Adipocyte (in vitro differentiated cells): Measurements from ENCODE around the gene RPRD2.
"Not testable (repeated sequence)": the region's sequence is repeated elsewhere in the genome, so short reads cannot be mapped to it uniquely, and the experiment has no call there.

Source experiments
- DNase-seq: peaks from one replicate; pipeline ENCODE4 v3.0.0-alpha.2; 2015; ENCODE audit warnings: low read depth
- H3K27me3 ChIP-seq: replicated peaks from 2 replicates; pipeline ENCODE4 v1.7.0; 2013; ENCODE audit warnings: mild to moderate bottlenecking, low read length, moderate library complexity; ENCODE audit not compliant: control insufficient read depth, insufficient read depth
- H3K36me3 ChIP-seq: 2 replicates; pipeline ENCODE4 v1.7.0; 2013; ENCODE audit warnings: low read length, mild to moderate bottlenecking, moderate library complexity; ENCODE audit not compliant: control insufficient read depth, insufficient read depth, severe bottlenecking
- H3K4me1 ChIP-seq: 2 replicates; pipeline ENCODE4 v1.7.0; 2013; ENCODE audit warnings: mild to moderate bottlenecking, low read length, moderate library complexity; ENCODE audit not compliant: control insufficient read depth, insufficient read depth
- H3K4me3 ChIP-seq: 2 replicates; pipeline ENCODE4 v1.7.0; 2013; ENCODE audit warnings: mild to moderate bottlenecking, low read length, moderate library complexity
- H3K9ac ChIP-seq: 2 replicates; pipeline ENCODE4 v1.7.0; 2013; ENCODE audit warnings: mild to moderate bottlenecking, low read length, moderate library complexity
- H3K9me3 ChIP-seq: 2 replicates; pipeline ENCODE4 v1.7.0; 2013; ENCODE audit warnings: mild to moderate bottlenecking, low read length, moderate library complexity; ENCODE audit not compliant: control insufficient read depth

The RPRD2 gene

GRCh38 chr1:150363426-150364230 lies at the start of gene RPRD2:
Gene RPRD2 (plus strand): TSS chr1:150364147. CDS start chr1:150364715, 568 bp downstream.
- no peaks in the 10 kb centered on the region for H3K36me3 ChIP-seq
- peak within 1 kb of the TSS; percentile 98 for H3K9ac ChIP-seq

GRCh38 chr1:150314691-150315090 lies 49.3 kb upstream of the RPRD2 start:
- DNase-seq, H3K9ac ChIP-seq, H3K9me3 ChIP-seq, H3K36me3 ChIP-seq, H3K4me1 ChIP-seq, H3K27me3 ChIP-seq, H3K4me3 ChIP-seq: not testable (repeated sequence)

More at GRCh38 chr1:150363426-150364230, at the start of gene RPRD2:
- no peaks in the 10 kb centered on the region for H3K9me3 ChIP-seq
- peak within 1 kb of the TSS; percentile 98 for H3K4me3 ChIP-seq
- DNase-seq: peak; percentile 100
- peaks cover 21% of the 10 kb centered on the region for H3K4me1 ChIP-seq
- no peaks in the 10 kb centered on the region for H3K27me3 ChIP-seq

GRCh38 chr1:150320667-150320978 lies 43.3 kb upstream of the RPRD2 start:
- Histone ChIP-seq H3K36me3 (peaks cover 10% of the 10 kb centered on the region), H3K9me3 (no peaks in the 10 kb centered on the region), H3K4me3 (peak overlapping the region; percentile 88), H3K9ac (peak overlapping the region; percentile 95), H3K4me1 (peaks cover 7% of the 10 kb centered on the region), H3K27me3 (no peaks in the 10 kb centered on the region)
- DNase-seq: no peak

GRCh38 chr1:150321826-150322166 lies 42.2 kb upstream of the RPRD2 start:
- no peak for DNase-seq
- Histone ChIP-seq H3K27me3 (no peaks in the 10 kb centered on the region), H3K4me1 (peaks cover 7% of the 10 kb centered on the region), H3K9ac (peak overlapping the region; percentile 95), H3K9me3 (no peaks in the 10 kb centered on the region), H3K36me3 (peaks cover 22% of the 10 kb centered on the region), H3K4me3 (peak overlapping the region; percentile 88)

GRCh38 chr1:150322310-150322709 lies 41.6 kb upstream of the RPRD2 start:
- peak overlapping the region; percentile 88 for H3K4me3 ChIP-seq
- H3K9ac ChIP-seq: peak overlapping the region; percentile 95
- peaks cover 27% of the 10 kb centered on the region for H3K36me3 ChIP-seq
- H3K27me3 ChIP-seq: no peaks in the 10 kb centered on the region
- peak; percentile 26 for DNase-seq
- no peaks in the 10 kb centered on the region for H3K9me3 ChIP-seq
- H3K4me1 ChIP-seq: peaks cover 7% of the 10 kb centered on the region

- no peaks in the 10 kb centered on the region for H3K4me1 ChIP-seq
- H3K36me3 ChIP-seq: peaks cover 83% of the 10 kb centered on the region
- H3K9ac ChIP-seq: no peak overlapping the region
- DNase-seq: no peak
- no peak overlapping the region for H3K4me3 ChIP-seq
- no peaks in the 10 kb centered on the region for H3K9me3 ChIP-seq
- no peaks in the 10 kb centered on the region for H3K27me3 ChIP-seq
These were observed 31.2 kb upstream of the RPRD2 start for GRCh38 chr1:150332651-150333290.

GRCh38 chr1:150346316-150346715 lies 17.6 kb upstream of the RPRD2 start:
- DNase-seq: no peak
- Histone ChIP-seq H3K4me1 (no peaks in the 10 kb centered on the region), H3K9ac (no peak overlapping the region), H3K27me3 (no peaks in the 10 kb centered on the region), H3K4me3 (no peak overlapping the region), H3K36me3 (peaks cover 79% of the 10 kb centered on the region), H3K9me3 (no peaks in the 10 kb centered on the region)

GRCh38 chr1:150352866-150353265 lies 11.1 kb upstream of the RPRD2 start:
- Histone ChIP-seq H3K27me3 (no peaks in the 10 kb centered on the region), H3K4me3 (no peak overlapping the region), H3K9me3 (no peaks in the 10 kb centered on the region), H3K36me3 (peaks cover 56% of the 10 kb centered on the region), H3K4me1 (peaks cover 21% of the 10 kb centered on the region), H3K9ac (peak overlapping the region; percentile 67)
- DNase-seq: no peak

- Histone ChIP-seq H3K9ac (peak overlapping the region; percentile 98), H3K9me3 (no peaks in the 10 kb centered on the region), H3K4me1 (peaks cover 21% of the 10 kb centered on the region), H3K4me3 (peak overlapping the region; percentile 98), H3K36me3 (no peaks in the 10 kb centered on the region), H3K27me3 (no peaks in the 10 kb centered on the region)
- no peak for DNase-seq
These were observed 1.1 kb upstream of the RPRD2 start for GRCh38 chr1:150362721-150363425.

- Histone ChIP-seq H3K36me3 (no peaks in the 10 kb centered on the region), H3K9me3 (no peaks in the 10 kb centered on the region), H3K27me3 (no peaks in the 10 kb centered on the region), H3K4me1 (peaks cover 21% of the 10 kb centered on the region), H3K9ac (peak overlapping the region; percentile 98), H3K4me3 (peak overlapping the region; percentile 98)
- peak; percentile 93 for DNase-seq
These were observed 470 bp downstream of the RPRD2 start for GRCh38 chr1:150364231-150365003.

- no peaks in the 10 kb centered on the region for H3K27me3 ChIP-seq
- H3K36me3 ChIP-seq: no peaks in the 10 kb centered on the region
- peak overlapping the region; percentile 98 for H3K4me3 ChIP-seq
- peak; percentile 32 for DNase-seq
- H3K4me1 ChIP-seq: peaks cover 25% of the 10 kb centered on the region
- peak overlapping the region; percentile 98 for H3K9ac ChIP-seq
- no peaks in the 10 kb centered on the region for H3K9me3 ChIP-seq
These were observed 2.0 kb downstream of the RPRD2 start for GRCh38 chr1:150365941-150366340.
